K562 (cell line): ENCODE data around the gene SLC25A45. TPM values are rescaled to one million over a fixed set of nuclear protein-coding genes. Genes with fewer than 3 reads are reported as not detected.

ENCODE experiments used
- BACH1 ChIP-seq: fragments of 200-800 bp; sonication (Bioruptor generic); IDR thresholded peaks from 2 replicates; pipeline ENCODE4 v1.6.1; 2016; ENCODE audit warnings: missing genetic modification characterization, missing compliant biosample characterization
- BRD9 ChIP-seq: fragments of 450-650 bp; IDR thresholded peaks from 2 replicates; pipeline ENCODE4 v1.6.1; 2018; ENCODE audit warnings: low read depth; ENCODE audit not compliant: partially characterized antibody
- CAMTA2 ChIP-seq: fragments of 250-450 bp; sonication (Bioruptor Pico); conservative IDR thresholded peaks from 2 replicates; pipeline ENCODE4 v1.5.1; 2022
- CHD1 ChIP-seq: fragments of 200-600 bp; sonication (generic); IDR thresholded peaks from one replicate; pipeline ENCODE4 v1.6.1; 2012; ENCODE audit warnings: mild to moderate bottlenecking, moderate library complexity, low read length, inconsistent platforms
- COPS2 ChIP-seq: fragments of 450-650 bp; conservative IDR thresholded peaks from 2 replicates; pipeline ENCODE4 v1.6.1; 2016; ENCODE audit warnings: mild to moderate bottlenecking, moderate library complexity
- DIDO1 ChIP-seq: fragments of 450-650 bp; IDR thresholded peaks from 2 replicates; pipeline ENCODE4 v1.6.1; 2016; ENCODE audit warnings: low read depth, missing biosample characterization, missing genetic modification characterization
- EP300 ChIP-seq: IDR thresholded peaks from 2 replicates; pipeline ENCODE4 v1.6.1; 2012; ENCODE audit warnings: low read length, improper control_type of control experiment
- ETS2 ChIP-seq: IDR thresholded peaks from 2 replicates; pipeline ENCODE4 v1.6.1; 2016; ENCODE audit warnings: borderline replicate concordance, missing genetic modification characterization, mild to moderate bottlenecking, moderate library complexity, missing compliant biosample characterization; ENCODE audit not compliant: poor library complexity, severe bottlenecking
- ETV5 ChIP-seq: sonication (generic); formaldehyde crosslinking; IDR thresholded peaks from 2 replicates; pipeline ENCODE4 v1.4.0; 2020; ENCODE audit warnings: low read depth, mild to moderate bottlenecking, missing genetic modification reagents
- ID3 ChIP-seq, 2 experiments: fragments of 250-450 bp in 1 of 2; fragments of 450-650 bp in 1 of 2; sonication (Bioruptor Pico) in 1 of 2; IDR thresholded peaks; 2 replicates each; pipeline versions ENCODE4 v1.6.1 to v1.8.0; 2016 to 2021; ENCODE audit warnings: mild to moderate bottlenecking in 2 of 2, moderate library complexity in 2 of 2, missing compliant biosample characterization in 1 of 2, missing genetic modification characterization in 1 of 2
- KDM1A ChIP-seq, 2 experiments: fragments of 450-650 bp; IDR thresholded peaks; 2 replicates each; pipeline ENCODE4 v1.6.1; 2016; ENCODE audit warnings: mild to moderate bottlenecking in 2 of 2
- KLF6 ChIP-seq: fragments of 250-450 bp; sonication (Bioruptor Pico); IDR thresholded peaks from 2 replicates; pipeline ENCODE4 v1.4.0; 2020; ENCODE audit warnings: mild to moderate bottlenecking, moderate library complexity, borderline replicate concordance
- LCOR ChIP-seq: sonication (generic); formaldehyde crosslinking; IDR thresholded peaks from 2 replicates; pipeline ENCODE4 v1.8.0; 2022; ENCODE audit warnings: mild to moderate bottlenecking, missing genetic modification reagents
- MEIS2 ChIP-seq: fragments of 450-650 bp; IDR thresholded peaks from 2 replicates; pipeline ENCODE4 v1.6.1; 2014; ENCODE audit warnings: mild to moderate bottlenecking; ENCODE audit not compliant: partially characterized antibody
- NKRF ChIP-seq: fragments of 450-650 bp; IDR thresholded peaks from 2 replicates; pipeline ENCODE4 v1.6.1; 2016; ENCODE audit warnings: borderline replicate concordance
- NR3C1 ChIP-seq: sonication (generic); formaldehyde crosslinking; IDR thresholded peaks from 2 replicates; pipeline ENCODE4 v1.8.1; 2022; ENCODE audit warnings: missing genetic modification reagents
- OTX1 ChIP-seq: fragments of 450-650 bp; formaldehyde crosslinking; IDR thresholded peaks from 2 replicates; pipeline ENCODE4 v1.4.0; 2022; ENCODE audit warnings: mild to moderate bottlenecking
- POLR2AphosphoS5 ChIP-seq: IDR thresholded peaks from 2 replicates; pipeline ENCODE4 v1.6.1; 2011; ENCODE audit warnings: mild to moderate bottlenecking, low read depth, low read length, moderate library complexity; ENCODE audit not compliant: control insufficient read depth, insufficient read depth
- PURB ChIP-seq: sonication (generic); formaldehyde crosslinking; IDR thresholded peaks from 2 replicates; pipeline ENCODE4 v1.9.0; 2021; ENCODE audit warnings: low read depth, mild to moderate bottlenecking, missing genetic modification reagents
- RFX7 ChIP-seq: fragments of 250-450 bp; sonication (Bioruptor Pico); IDR thresholded peaks from 2 replicates; pipeline ENCODE4 v1.5.1; 2021; ENCODE audit warnings: mild to moderate bottlenecking
- SOX6 ChIP-seq: fragments of 450-650 bp; IDR thresholded peaks from 2 replicates; pipeline ENCODE4 v1.6.1; 2014; ENCODE audit warnings: mild to moderate bottlenecking
- SP2 ChIP-seq: IDR thresholded peaks from 2 replicates; pipeline ENCODE4 v1.6.1; 2011; ENCODE audit warnings: mild to moderate bottlenecking, low read depth, low read length, moderate library complexity; ENCODE audit not compliant: poor library complexity, severe bottlenecking; ENCODE audit errors: extremely low read depth
- WHSC1 ChIP-seq: IDR thresholded peaks from one replicate; pipeline ENCODE4 v1.6.1; 2012; ENCODE audit warnings: low read length, control low read depth, inconsistent platforms
- XRCC4 ChIP-seq: IDR thresholded peaks from one replicate; pipeline ENCODE4 v1.6.1; 2011; ENCODE audit not compliant: insufficient read depth, insufficient read length; ENCODE audit errors: extremely low read depth
- ZNF143 ChIP-seq: sonication (generic); formaldehyde crosslinking; IDR thresholded peaks from 2 replicates; pipeline ENCODE4 v1.9.0; 2022; ENCODE audit warnings: mild to moderate bottlenecking, missing genetic modification reagents
- ZNF354B ChIP-seq: fragments of 250-450 bp; sonication (Bioruptor Pico); IDR thresholded peaks from 2 replicates; pipeline ENCODE4 v1.4.0; 2020
- polyA plus RNA-seq, 8 experiments: library from polyadenylated mRNA; depleted of rRNA in 4 of 8; stranded (reverse) in 5 of 8; unstranded in 3 of 8; fragments of >200 nt; fragmentation: Nextera tagmentation in 2 of 8; fragmentation: Illumina TruSeq in 1 of 8; extraction: Ambion mirVana in 2 of 8; extraction: Trizol in 1 of 8; gene quantifications; 2 replicates each; pipeline versions ENCODE4 v1.2.1 to v1.2.3, GENCODE V29; 2011 to 2014; ENCODE audit warnings: inconsistent platforms in 1 of 8, missing spikeins in 1 of 8
- total RNA-seq, 7 experiments: library from RNA; depleted of rRNA in 6 of 7; stranded (reverse); fragments of >200 nt in 6 of 7; fragmentation: Illumina TruSeq in 2 of 7; extraction: Trizol in 2 of 7; gene quantifications; 2 replicates each; pipeline versions ENCODE4 v1.2.1 to v1.2.3, GENCODE V29; 2011 to 2021; ENCODE audit warnings: low replicate concordance in 1 of 7
- TF ChIP-seq, protein P1 (sequence below): fragments of 450-650 bp; formaldehyde crosslinking; conservative IDR thresholded peaks from 2 replicates; pipeline ENCODE4 v1.4.0; 2022; ENCODE audit warnings: mild to moderate bottlenecking, missing genetic modification characterization

The SLC25A45 gene
- total and polyA plus RNA-seq, 9 of the 15 experiments (the other 6 are each of a cell fraction or from before 2014, with no cell fraction given): 0.15 to 2.3 (median 0.68) TPM

DNA sequence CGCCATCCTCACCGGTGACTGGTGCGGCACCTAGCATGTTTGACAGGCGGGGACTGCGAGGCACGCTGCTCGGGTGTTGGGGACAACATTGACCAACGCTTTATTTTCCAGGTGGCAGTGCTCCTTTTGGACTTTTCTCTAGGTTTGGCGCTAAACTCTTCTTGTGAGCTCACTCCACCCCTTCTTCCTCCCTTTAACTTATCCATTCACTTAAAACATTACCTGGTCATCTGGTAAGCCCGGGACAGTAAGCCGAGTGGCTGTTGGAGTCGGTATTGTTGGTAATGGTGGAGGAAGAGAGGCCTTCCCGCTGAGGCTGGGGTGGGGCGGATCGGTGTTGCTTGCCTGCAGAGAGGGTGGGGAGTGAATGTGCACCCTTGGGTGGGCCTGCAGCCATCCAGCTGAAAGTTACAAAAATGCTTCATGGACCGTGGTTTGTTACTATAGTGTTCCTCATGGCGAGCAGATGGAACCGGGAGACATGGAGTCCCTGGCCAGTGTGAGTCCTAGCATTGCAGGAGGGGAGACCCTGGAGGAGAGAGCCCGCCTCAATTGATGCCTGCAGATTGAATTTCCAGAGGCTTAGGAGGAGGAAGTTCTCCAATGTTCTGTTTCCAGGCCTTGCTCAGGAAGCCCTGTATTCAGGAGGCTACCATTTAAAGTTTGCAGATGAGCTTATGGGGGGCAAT is 41.2 kb upstream of the SLC25A45 start (continued):
- TF ChIP-seq RFX7 (CRISPR knock-in tag) (no peak), KLF6 (CRISPR knock-in tag) (no peak; the same call in 1 of the 2 replicates), COPS2 (no peak), KDM1A (IDR thresholded peaks at IDR 0.05) (no peak), NKRF (0 out of 2 replicates have a peak, but pooled peaks have one; percentile 12), CHD1 (peak; percentile 99), CAMTA2 (CRISPR knock-in tag) (no peak), NR3C1 (CRISPR knock-in tag) (no peak), PURB (CRISPR knock-in tag) (peak; percentile 46; the same call in 1 of the 2 replicates), EP300 (no peak), ZNF354B (CRISPR knock-in tag) (no peak), WHSC1 (no peak), POLR2AphosphoS5 (peak; percentile 45; the same call in 1 of the 2 replicates), XRCC4 (no peak), ETS2 (tag) (no peak), LCOR (CRISPR knock-in tag) (no peak), SP2 (no peak), ID3 (CRISPR knock-in tag; IDR thresholded peaks at IDR 0.05) (no peak), ID3 (tag; IDR thresholded peaks at IDR 0.05) (no peak), BACH1 (tag) (0 out of 2 replicates have a peak, but pooled peaks have one; percentile 59), DIDO1 (tag) (no peak), ZNF143 (no peak), BRD9 (no peak), ETV5 (CRISPR knock-in tag) (0 out of 2 replicates have a peak, but pooled peaks have one; percentile 2), MEIS2 (no peak), OTX1 (CRISPR knock-in tag) (peak; percentile 84), SOX6 (no peak)
- TF ChIP-seq, protein P1, sequence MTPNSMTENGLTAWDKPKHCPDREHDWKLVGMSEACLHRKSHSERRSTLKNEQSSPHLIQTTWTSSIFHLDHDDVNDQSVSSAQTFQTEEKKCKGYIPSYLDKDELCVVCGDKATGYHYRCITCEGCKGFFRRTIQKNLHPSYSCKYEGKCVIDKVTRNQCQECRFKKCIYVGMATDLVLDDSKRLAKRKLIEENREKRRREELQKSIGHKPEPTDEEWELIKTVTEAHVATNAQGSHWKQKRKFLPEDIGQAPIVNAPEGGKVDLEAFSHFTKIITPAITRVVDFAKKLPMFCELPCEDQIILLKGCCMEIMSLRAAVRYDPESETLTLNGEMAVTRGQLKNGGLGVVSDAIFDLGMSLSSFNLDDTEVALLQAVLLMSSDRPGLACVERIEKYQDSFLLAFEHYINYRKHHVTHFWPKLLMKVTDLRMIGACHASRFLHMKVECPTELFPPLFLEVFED (CRISPR knock-in tag): peak; percentile 94
